Heart left ventricle (tissue), 16 donors: ENCODE measurements around the gene CPM. TPM values are rescaled to one million over a fixed set of nuclear protein-coding genes. Genes with fewer than 3 reads are reported as not detected.

Experiments used
- ATAC-seq, 4 donors: fragments of 200-7000 bp; cut with Tn5 transposase; one replicate each; pipeline ENCODE4 v1.9.1; 2020 to 2022; ENCODE audit warnings: moderate library complexity in 4 of 4, mild to moderate bottlenecking in 3 of 4, moderate number of reproducible peaks in 1 of 4
- DNase-seq, 5 donors: peaks; one replicate each; pipeline ENCODE4 v3.0.0-alpha.2; 2020
- H3K27ac ChIP-seq, 12 donors: fragments of 200-600 bp; sonication (generic) in 4 of 12; one replicate each; pipeline versions ENCODE4 v1.5.0 to v1.8.0; 2016 to 2022; ENCODE audit warnings: mild to moderate bottlenecking in 2 of 12
- H3K27me3 ChIP-seq, 9 donors: fragments of 200-600 bp; sonication (generic) in 2 of 9; one replicate each; pipeline versions ENCODE4 v1.5.1 to v1.8.0; 2016 to 2022; ENCODE audit warnings: mild to moderate bottlenecking in 3 of 9
- H3K36me3 ChIP-seq, 9 donors: fragments of 200-600 bp; sonication (generic) in 2 of 9; one replicate each; pipeline versions ENCODE4 v1.5.0 to v1.8.0; 2018 to 2022; ENCODE audit warnings: mild to moderate bottlenecking in 2 of 9
- H3K4me1 ChIP-seq, 12 donors: fragments of 200-600 bp; sonication (generic) in 4 of 12; one replicate each; pipeline versions ENCODE4 v1.5.0 to v1.8.0; 2016 to 2022; ENCODE audit warnings: mild to moderate bottlenecking in 3 of 12
- H3K4me3 ChIP-seq, 12 donors: fragments of 200-600 bp; sonication (generic) in 4 of 12; one replicate each; pipeline versions ENCODE4 v1.5.0 to v1.8.0; 2017 to 2022; ENCODE audit warnings: mild to moderate bottlenecking in 9 of 12, moderate library complexity in 4 of 12
- H3K9me3 ChIP-seq, 12 donors: fragments of 200-600 bp; sonication (generic) in 4 of 12; one replicate each; pipeline versions ENCODE4 v1.5.0 to v1.8.0; 2016 to 2022; ENCODE audit warnings: mild to moderate bottlenecking in 1 of 12
- CTCF ChIP-seq, 12 donors: fragments of 200-600 bp; sonication (generic) in 4 of 12; IDR thresholded peaks; one replicate each; pipeline versions ENCODE4 v1.5.0 to v1.8.0; 2018 to 2022; ENCODE audit warnings: antibody characterized with exemption in 12 of 12, mild to moderate bottlenecking in 5 of 12
- POLR2A ChIP-seq, 2 donors: fragments of 450-650 bp; IDR thresholded peaks; one replicate each; pipeline ENCODE4 v1.6.1; 2017; ENCODE audit warnings: antibody characterized with exemption in 2 of 2, mild to moderate bottlenecking in 2 of 2, moderate library complexity in 2 of 2
- WGBS, 4 donors: extraction: QIAGEN DNeasy Blood & Tissue Kit in 2 of 4; methylation state at CpG; one replicate each; pipeline versions ENCODE4 v1.1.5 to v1.1.7; 2013 to 2018; 5-methylcytosine and 5-hydroxymethylcytosine counted together
- intact Hi-C, 10 donors: fragments of 100-400 bp; cut with DNase I; formaldehyde crosslinking; loops; one replicate each; pipeline versions ENCODE4 v1.11.1 to v1.14.2; 2022
- polyA plus RNA-seq, 2 donors: library from polyadenylated mRNA; stranded (reverse); fragments of 200-250 nt; gene quantifications; one replicate each; pipeline ENCODE4 v1.2.3, GENCODE V29; 2013
- total RNA-seq, 9 donors: library from RNA; depleted of rRNA in 2 of 9; stranded (reverse); fragments of >200 nt in 2 of 9; fragmentation: NEBNext Ultra II Directional in 3 of 9; extraction: Animal tissue kit (Norgen Biotek cat#: 25700) in 3 of 9; gene quantifications; one replicate each; pipeline versions ENCODE4 v1.1.0 to v1.2.4, GENCODE V29; 2016 to 2023
- donor health status: ischemic (EF 13 %, LVEDD 7.1; RV severe dilation, severe dysfunction).
- donor health status: healthy with polysubstance abuse.
- donor health status: DM: no; HTN: yes; CAD: no.
- donor health status: DM: no; HTN: no; CAD: no.
- donor health status: ischemic (EF 25% LVEDD 6.9; RV normal size, moderate dysfunction).
- donor health status: ischemic (EF 25% LVEDD 5.7; RV mildly dilated, moderate dysfunction).
- donor health status: healthy.
- donor health status: DM: yes; HTN: yes; CAD: no.
- donor health status: ischemic (EF 35%, LVEDD 5.7; RV mildly dilated, moderate dysfunction).
- donor health status: nonischemic (EF 11% LVEDD 7.7; RV severe dilation, severe dysfunction).
- donor health status: DM: yes; HTN: yes; CAD: no.
- donor health status: PGD.
- donor health status: ischemic (EF 29% LVEDD 5.4; RV normal size, mild dysfunction).
- donor health status: nonischemic (EF 23%, LVEDD 6.1; RV moderate dilation, normal function).

The CPM gene
- total and polyA plus RNA-seq, 11 donors: 2.0 to 25.4 (median 8.8) TPM

DNA sequence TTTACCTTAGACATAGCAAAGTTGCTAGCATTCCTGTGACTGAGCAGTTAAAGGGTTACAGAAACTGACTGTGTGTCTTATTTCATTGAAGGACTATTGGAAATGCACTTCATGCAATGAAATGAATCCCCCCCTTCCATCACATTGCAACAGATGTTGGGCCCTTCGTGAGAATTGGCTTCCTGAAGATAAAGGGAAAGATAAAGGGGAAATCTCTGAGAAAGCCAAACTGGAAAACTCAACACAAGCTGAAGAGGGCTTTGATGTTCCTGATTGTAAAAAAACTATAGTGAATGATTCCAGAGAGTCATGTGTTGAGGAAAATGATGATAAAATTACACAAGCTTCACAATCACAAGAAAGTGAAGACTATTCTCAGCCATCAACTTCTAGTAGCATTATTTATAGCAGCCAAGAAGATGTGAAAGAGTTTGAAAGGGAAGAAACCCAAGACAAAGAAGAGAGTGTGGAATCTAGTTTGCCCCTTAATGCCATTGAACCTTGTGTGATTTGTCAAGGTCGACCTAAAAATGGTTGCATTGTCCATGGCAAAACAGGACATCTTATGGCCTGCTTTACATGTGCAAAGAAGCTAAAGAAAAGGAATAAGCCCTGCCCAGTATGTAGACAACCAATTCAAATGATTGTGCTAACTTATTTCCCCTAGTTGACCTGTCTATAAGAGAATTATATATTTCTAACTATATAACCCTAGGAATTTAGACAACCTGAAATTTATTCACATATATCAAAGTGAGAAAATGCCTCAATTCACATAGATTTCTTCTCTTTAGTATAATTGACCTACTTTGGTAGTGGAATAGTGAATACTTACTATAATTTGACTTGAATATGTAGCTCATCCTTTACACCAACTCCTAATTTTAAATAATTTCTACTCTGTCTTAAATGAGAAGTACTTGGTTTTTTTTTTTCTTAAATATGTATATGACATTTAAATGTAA, 93.5 kb downstream of the CPM start:
- DNase-seq (no peak), ATAC-seq (no peak)
- TF ChIP-seq CTCF (IDR thresholded peaks at IDR 0.05): no peak
- TF ChIP-seq POLR2A (IDR thresholded peaks at IDR 0.05): no peak
- peaks cover 4 to 100% (median 87%) of the 10 kb centered on the region in 9 donors for H3K36me3 ChIP-seq
- H3K9me3 ChIP-seq: no peaks in the 10 kb centered on the region
- WGBS, 4 donors: 45 to 53% (median 51%) methylated on average over 2 of the region's 2 CpGs
- H3K4me1 ChIP-seq: peaks cover 0 to 8% (median 0%) of the 10 kb centered on the region in 12 donors
- no peaks in the 10 kb centered on the region for H3K27me3 ChIP-seq
- H3K4me3 ChIP-seq: no peak overlapping the region
- H3K27ac ChIP-seq: no peak overlapping the region
- intact Hi-C loops: no loop called here

DNA sequence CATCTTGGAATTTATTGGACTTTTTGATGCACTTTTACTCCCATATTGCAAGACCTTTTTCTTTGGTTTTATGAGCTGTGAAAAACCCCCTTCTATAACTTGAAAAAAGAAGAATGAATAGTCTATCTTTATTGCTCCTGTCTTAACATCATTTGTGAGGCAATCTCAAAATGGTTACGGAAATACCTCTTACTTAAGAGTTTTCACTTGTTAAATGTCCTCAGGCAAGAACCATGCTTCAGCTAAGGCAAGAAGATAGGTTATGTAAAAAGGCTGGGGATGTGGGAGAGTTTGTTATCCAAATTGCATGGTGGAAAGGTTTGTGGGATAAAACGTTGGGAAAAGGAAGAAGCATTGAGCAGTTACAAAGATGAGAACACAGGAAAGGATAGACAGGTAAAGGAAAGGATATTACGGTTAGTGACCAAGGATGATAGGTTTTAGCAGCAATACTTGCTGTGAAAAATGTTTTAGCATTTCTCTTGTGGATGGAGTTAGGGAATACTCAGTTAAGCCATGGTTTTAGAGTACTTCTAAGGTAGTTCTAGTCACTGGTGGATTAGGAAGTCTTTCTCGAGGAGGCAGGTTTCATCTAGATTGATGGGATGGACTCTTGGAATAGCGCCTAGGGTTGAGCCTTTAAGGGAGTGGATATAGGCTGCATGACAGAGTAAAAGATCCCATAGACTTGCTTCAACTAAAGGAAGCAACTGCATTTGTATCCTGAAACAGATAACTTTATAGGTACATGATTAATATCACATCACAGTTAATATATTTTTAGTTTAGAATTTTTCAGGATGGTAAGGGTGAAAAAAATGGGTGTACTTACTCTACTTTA, 94.7 kb downstream of the CPM start:
- no peaks in the 10 kb centered on the region for H3K27me3 ChIP-seq
- ATAC-seq (no peak), DNase-seq (no peak)
- intact Hi-C loops: no loop called here
- H3K36me3 ChIP-seq: peaks cover 4 to 100% (median 99%) of the 10 kb centered on the region in 9 donors
- WGBS, 4 donors: 81 to 90% (median 88%) methylated on average over 5 of the region's 5 CpGs
- TF ChIP-seq POLR2A (IDR thresholded peaks at IDR 0.05) (no peak), CTCF (IDR thresholded peaks at IDR 0.05) (no peak)
- H3K4me3 ChIP-seq: no peak overlapping the region
- no peaks in the 10 kb centered on the region for H3K9me3 ChIP-seq
- H3K4me1 ChIP-seq: peaks cover 0 to 9% (median 0%) of the 10 kb centered on the region in 12 donors
- H3K27ac ChIP-seq: no peak overlapping the region

DNA sequence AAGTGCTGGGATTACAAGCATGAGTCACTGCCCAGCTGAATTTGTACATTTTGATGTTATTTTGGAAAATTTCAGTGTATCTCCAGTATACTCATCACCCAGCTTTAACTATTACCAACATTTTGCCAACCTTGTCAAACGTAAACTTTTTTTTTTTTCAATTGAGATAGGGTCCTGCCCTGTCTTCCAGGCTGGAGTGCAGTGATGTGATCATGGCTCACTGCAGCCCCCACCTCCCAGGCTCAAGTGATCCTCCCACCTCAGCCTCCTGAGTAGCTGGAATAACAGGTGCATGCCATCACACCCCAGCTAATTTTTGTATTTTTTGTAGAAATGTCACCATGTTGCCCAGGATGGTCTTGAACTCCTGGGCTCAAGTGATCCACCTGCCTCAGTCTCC, 95.8 kb downstream of the CPM start:
- H3K4me3 ChIP-seq: no peak overlapping the region
- no peak for ATAC-seq
- 83 to 100% (median 87%) methylated on average over 1 of the region's 1 CpG for WGBS, 4 donors
- no peak overlapping the region for H3K27ac ChIP-seq
- peaks cover 0 to 9% (median 0%) of the 10 kb centered on the region in 12 donors for H3K4me1 ChIP-seq
- no peaks in the 10 kb centered on the region for H3K9me3 ChIP-seq
- H3K36me3 ChIP-seq: peaks cover 4 to 96% (median 95%) of the 10 kb centered on the region in 9 donors
- TF ChIP-seq CTCF (IDR thresholded peaks at IDR 0.05): no peak
- TF ChIP-seq POLR2A (IDR thresholded peaks at IDR 0.05): no peak
- DNase-seq: no peak
- no peaks in the 10 kb centered on the region for H3K27me3 ChIP-seq
- intact Hi-C loops: no loop called here
